SK-N-MC (cell line): ENCODE data around the gene MRGPRD.
"Not testable (repeated sequence)": the region's sequence is repeated elsewhere in the genome, so short reads cannot be mapped to it uniquely, and the experiment has no call there.

Experiments used
- DNase-seq: peaks from one replicate; pipeline ENCODE4 v3.0.0-alpha.2; 2011; ENCODE audit warnings: low read depth, low spot score
- H3K27ac ChIP-seq: fragments of 200-600 bp; sonication (generic); 2 replicates; pipeline ENCODE4 v1.5.1; 2016; ENCODE audit warnings: mixed run types
- H3K36me3 ChIP-seq: fragments of 200-600 bp; sonication (generic); 2 replicates; pipeline ENCODE4 v1.6.1; 2017; ENCODE audit warnings: antibody characterized with exemption, low read length, mixed read lengths; ENCODE audit not compliant: insufficient read depth
- H3K4me3 ChIP-seq: fragments of 200-600 bp; sonication (generic); 2 replicates; pipeline ENCODE4 v1.5.1; 2016
- H3K9ac ChIP-seq: fragments of 200-600 bp; sonication (generic); 2 replicates; pipeline ENCODE4 v1.8.0; 2017; ENCODE audit warnings: mixed run types, mixed read lengths; ENCODE audit not compliant: insufficient read length
- H3K9me3 ChIP-seq: fragments of 200-600 bp; sonication (generic); 2 replicates; pipeline ENCODE4 v1.6.1; 2017; ENCODE audit warnings: low read depth, mild to moderate bottlenecking, antibody characterized with exemption, low read length, moderate library complexity, mixed read lengths
- EZH2 ChIP-seq: fragments of 200-600 bp; sonication (generic); IDR thresholded peaks from one replicate; pipeline ENCODE4 v1.6.1; 2017; ENCODE audit warnings: antibody characterized with exemption
- FOXP2 ChIP-seq: optimal IDR thresholded peaks from 2 replicates; pipeline ENCODE3; 2011; ENCODE audit warnings: mild to moderate bottlenecking, moderate library complexity; ENCODE audit not compliant: insufficient read depth; ENCODE audit errors: extremely low read length, control extremely low read depth
- POLR2AphosphoS5 ChIP-seq: IDR thresholded peaks from 2 replicates; pipeline ENCODE4 v1.6.1; 2012; ENCODE audit warnings: mild to moderate bottlenecking, low read depth, low read length, borderline replicate concordance

The MRGPRD gene

DNA sequence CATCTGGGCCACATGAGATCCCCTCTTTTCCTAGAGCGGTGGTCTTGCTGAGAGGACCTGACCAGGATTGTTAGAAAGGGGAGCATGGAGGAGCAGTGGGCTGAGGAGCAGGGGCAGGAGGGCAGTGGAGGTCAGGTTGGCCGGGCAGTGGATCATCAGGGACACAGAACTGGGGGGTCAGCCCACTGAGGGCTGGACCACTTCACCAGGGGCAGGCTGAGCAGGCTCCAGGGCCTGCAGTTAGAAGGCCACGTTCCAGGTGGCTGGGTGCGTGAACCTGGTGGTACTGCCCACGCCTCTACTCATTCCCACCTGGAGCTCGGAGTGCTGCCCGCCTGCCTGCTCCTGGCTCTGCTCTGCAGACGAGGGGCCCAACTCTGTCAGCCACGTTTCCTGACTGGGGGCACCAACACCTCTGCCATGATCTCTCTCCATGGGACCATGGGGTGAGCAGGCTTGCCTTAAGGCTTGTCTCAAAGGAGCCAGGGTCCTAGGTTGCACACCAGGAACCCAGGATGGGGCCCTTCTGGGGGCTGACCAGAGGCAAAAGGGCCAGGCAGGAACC, 22.6 kb upstream of the MRGPRD start:
- H3K9ac ChIP-seq: no peak overlapping the region
- no peak for TF ChIP-seq POLR2AphosphoS5
- no peak for TF ChIP-seq EZH2
- no peak for TF ChIP-seq FOXP2
- no peaks in the 10 kb centered on the region for H3K36me3 ChIP-seq
- H3K27ac ChIP-seq: no peak overlapping the region
- H3K9me3 ChIP-seq: no peaks in the 10 kb centered on the region
- no peak for DNase-seq
- H3K4me3 ChIP-seq: no peak overlapping the region

DNA sequence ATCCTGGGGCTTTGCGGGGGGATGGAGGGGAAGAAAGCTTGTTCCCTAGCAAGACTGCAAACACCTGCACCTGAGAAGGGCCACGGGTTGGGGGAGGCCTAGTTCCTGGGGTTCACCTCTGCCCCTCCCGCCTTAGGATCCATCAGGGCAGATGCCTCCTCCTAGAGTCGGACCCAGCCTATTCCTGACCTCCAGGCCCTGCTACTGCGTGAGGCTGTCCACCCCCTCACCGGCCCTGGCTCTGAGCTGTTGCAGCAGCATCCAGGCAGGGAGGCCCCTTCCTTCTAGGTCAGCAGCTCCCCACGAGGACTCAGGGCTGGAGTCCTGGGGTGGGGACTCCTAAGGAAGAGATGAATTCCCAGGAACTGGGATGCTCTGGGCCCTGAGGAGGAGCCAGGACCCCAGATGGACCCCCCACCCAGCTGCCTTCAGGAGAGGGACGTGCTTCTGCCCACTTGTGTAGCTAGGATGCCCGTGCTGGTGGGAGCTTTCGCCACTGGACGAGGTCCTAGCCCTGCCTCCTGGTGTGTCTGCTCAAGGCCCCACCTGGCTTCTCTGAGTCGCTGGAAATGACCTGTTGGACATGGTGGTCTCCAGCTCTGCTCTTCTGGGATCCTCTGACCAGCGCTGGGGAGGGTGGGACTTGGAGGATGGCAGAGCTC, 21.9 kb upstream of the MRGPRD start:
- no peaks in the 10 kb centered on the region for H3K36me3 ChIP-seq
- no peak for DNase-seq
- H3K9ac ChIP-seq: no peak overlapping the region
- H3K27ac ChIP-seq: no peak overlapping the region
- no peak for TF ChIP-seq POLR2AphosphoS5
- TF ChIP-seq FOXP2: no peak
- no peak for TF ChIP-seq EZH2
- H3K9me3 ChIP-seq: no peaks in the 10 kb centered on the region
- no peak overlapping the region for H3K4me3 ChIP-seq

GRCh38 chr11:69002110-69002569, 21.4 kb upstream of the MRGPRD start:
- H3K27ac ChIP-seq: no peak overlapping the region
- TF ChIP-seq POLR2AphosphoS5: no peak
- TF ChIP-seq EZH2: no peak
- TF ChIP-seq FOXP2: no peak
- no peaks in the 10 kb centered on the region for H3K9me3 ChIP-seq
- no peak for DNase-seq
- H3K4me3 ChIP-seq: no peak overlapping the region
- no peak overlapping the region for H3K9ac ChIP-seq
- H3K36me3 ChIP-seq: no peaks in the 10 kb centered on the region

GRCh38 chr11:69001243-69002081, 20.7 kb upstream of the MRGPRD start:
- no peak for DNase-seq
- no peaks in the 10 kb centered on the region for H3K36me3 ChIP-seq
- H3K9me3 ChIP-seq: no peaks in the 10 kb centered on the region
- peak overlapping the region; percentile 58 for H3K27ac ChIP-seq
- H3K9ac ChIP-seq: peak overlapping the region; percentile 37
- TF ChIP-seq POLR2AphosphoS5: no peak
- no peak for TF ChIP-seq EZH2
- no peak for TF ChIP-seq FOXP2
- no peak overlapping the region for H3K4me3 ChIP-seq

DNA sequence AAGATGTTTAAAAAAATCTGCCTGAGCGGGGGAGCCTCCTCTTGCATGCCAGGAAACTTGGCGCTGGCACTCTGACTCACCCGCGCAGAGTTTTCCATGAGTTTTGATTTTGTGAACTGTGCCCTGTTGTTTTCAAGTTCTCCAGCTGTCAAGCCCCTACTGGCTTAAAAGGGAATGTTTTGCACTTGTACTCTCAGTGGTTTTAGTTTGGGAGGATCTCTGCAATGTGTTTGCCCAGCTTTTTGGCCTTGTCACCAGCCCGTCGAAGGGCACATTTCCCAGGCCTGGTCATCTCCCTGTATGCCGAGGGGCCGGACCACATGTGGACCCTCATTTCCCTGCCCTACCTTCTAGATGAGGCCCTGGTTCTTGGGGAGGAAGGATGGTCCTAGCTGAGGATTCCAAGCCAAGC, 20.1 kb upstream of the MRGPRD start:
- DNase-seq: no peak
- Histone ChIP-seq H3K27ac (peak overlapping the region; percentile 58), H3K4me3 (no peak overlapping the region), H3K9ac (peak overlapping the region; percentile 37), H3K36me3 (no peaks in the 10 kb centered on the region), H3K9me3 (no peaks in the 10 kb centered on the region)
- TF ChIP-seq EZH2 (no peak), POLR2AphosphoS5 (no peak), FOXP2 (no peak)

- H3K27ac ChIP-seq: peak overlapping the region; percentile 58
- H3K36me3 ChIP-seq: no peaks in the 10 kb centered on the region
- no peak for TF ChIP-seq EZH2
- TF ChIP-seq FOXP2: no peak
- no peak for TF ChIP-seq POLR2AphosphoS5
- no peaks in the 10 kb centered on the region for H3K9me3 ChIP-seq
- H3K9ac ChIP-seq: no peak overlapping the region
- H3K4me3 ChIP-seq: no peak overlapping the region
- DNase-seq: no peak
These were observed 19.6 kb upstream of the MRGPRD start for GRCh38 chr11:69000391-69000790.

DNA sequence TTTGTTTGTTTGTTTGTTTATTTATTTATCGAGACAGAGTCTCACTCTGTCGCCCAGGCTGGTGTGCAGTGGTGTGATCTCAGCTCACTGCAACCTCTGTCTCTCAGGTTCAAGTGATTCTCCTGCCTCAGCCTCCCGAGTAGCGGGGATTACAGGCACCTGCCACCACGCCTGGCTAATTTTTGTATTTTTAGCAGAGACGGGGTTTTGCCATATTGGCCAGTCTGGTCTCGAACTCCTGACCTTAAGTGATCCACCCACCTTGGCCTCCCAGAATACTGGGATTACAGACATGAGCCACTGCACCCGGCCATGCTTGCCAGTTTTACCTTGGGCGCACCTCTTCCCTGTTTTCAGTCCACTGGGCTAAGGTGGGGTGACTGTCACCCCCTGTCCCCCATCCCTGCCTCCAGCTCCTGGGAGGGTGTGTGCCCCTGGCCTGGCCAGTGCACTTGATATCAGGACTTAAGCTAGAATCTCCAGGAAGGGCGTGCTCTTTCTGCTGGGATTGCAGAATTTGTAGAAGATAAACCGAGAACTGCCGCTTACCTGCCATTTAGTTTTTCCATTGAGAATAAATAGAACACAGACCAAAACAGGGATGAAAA, 19.1 kb upstream of the MRGPRD start:
- H3K9me3 ChIP-seq, H3K36me3 ChIP-seq, H3K9ac ChIP-seq, DNase-seq, H3K27ac ChIP-seq, H3K4me3 ChIP-seq: not testable (repeated sequence)

DNA sequence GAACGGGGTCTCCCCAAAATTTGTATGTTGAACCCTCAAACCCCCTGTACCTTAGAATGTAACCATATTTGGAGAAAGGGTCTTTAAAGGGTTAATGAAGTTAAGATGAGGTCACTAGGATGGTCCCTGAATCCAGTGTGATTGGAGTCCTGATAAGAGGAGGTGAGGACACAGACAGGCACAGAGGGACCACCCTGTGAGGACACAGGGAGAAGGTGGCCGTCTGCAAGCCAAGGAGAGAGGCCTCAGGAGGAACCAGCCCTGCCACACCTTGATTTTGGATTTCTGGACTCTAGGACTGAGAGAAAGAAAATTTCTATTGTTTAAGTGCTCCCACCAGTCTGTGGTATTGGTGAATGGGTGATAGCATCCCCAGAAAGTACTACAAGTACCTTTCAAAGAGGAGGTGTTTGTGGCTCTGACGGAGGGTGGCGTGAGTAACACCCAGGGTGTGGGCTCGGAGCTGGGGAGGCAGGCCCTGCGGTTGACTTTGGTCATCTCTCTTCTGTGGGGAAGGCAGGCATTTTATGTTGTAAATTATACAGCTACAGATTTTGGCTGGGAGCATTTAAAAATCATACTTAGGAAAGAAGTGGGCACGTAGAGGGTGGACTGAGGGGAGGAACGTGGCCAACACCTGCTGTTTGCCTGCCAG, 18.4 kb upstream of the MRGPRD start:
- no peak overlapping the region for H3K4me3 ChIP-seq
- DNase-seq: no peak
- no peak for TF ChIP-seq FOXP2
- no peak for TF ChIP-seq EZH2
- no peaks in the 10 kb centered on the region for H3K9me3 ChIP-seq
- no peak overlapping the region; the same call in 1 of the 2 replicates for H3K27ac ChIP-seq
- no peaks in the 10 kb centered on the region for H3K36me3 ChIP-seq
- no peak overlapping the region for H3K9ac ChIP-seq
